ENCODE data around the gene SNRPA.
"Not testable (repeated sequence)": the region's sequence is repeated elsewhere in the genome, so short reads cannot be mapped to it uniquely, and the experiment has no call there.

The SNRPA gene

DNA sequence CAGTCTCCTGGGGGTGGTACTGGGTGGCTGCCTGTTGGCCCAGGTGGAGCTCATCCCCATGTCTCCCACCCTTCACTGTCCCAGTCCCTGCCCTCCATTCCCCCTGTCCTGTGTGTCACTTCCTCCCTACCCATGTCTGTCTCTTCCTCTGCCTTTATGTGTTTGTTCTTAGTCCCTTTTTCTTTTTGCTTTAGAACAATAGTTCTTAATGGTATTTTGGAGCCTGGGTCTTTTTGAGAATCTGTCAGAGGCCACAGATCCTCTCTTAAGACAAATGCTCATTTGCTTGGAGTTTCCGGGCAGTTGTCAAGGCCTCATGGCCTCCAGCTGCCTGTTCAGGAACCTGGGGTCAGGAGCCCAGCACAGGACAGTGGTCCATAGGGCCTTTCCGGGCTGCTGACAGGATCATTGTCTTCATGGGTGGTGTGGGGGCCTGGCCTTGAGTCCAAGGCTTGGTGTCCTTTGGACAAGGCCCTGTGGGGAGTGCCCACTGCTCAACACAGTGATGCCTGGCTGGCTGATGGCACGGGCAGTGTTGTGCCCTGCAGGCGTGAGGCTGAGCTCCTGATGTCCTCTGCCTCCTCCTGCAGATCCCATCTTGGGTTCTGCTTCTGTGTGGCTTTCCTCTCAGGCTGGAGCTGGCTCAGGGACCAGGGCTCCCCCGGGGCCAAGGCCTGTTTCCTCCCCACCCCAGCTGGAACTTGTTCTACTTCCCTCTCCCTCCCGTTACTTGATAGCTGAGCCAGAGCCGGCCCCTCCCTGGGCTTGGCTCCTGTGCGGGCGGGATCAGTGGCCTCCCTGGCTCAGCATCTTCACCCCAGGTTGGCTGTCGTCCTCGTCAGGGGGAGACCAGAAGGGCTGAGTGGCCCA, 51.5 kb downstream of the SNRPA start:
- no peak for DNase-seq

DNA sequence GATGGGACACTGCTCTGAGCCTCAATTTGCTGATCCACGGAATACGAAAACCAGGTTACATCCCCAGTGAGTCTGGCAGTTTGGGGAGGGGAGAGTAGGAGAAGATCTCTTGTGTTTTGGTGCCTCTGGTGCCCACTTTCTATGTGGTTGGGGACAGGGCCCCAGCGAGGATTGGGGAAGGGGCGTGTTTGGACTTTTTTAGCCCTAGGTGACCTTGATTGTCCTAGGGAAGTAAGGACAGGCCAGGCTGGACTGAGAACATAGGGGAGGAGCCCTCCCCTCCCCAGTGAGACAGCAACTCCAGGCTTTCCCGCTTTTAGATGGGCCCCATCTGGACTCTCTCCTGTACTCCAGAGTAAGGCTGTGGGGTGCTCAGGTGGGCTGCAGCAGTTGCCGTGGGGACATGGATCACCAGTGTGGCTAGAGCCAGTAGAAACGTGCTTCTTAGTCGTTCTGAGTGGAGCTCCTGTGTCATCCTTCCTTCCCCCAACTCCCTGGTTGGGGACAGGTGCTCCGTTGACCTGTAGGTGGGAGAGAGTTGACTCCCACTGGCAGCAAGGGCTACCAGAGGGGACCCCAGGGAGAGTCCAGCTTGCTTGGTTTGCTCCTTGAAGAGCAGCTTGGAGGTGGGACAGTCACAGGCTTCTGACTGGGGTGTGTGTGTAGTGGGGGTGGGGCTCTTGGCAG, 52.3 kb downstream of the SNRPA start:
- no peak for DNase-seq

DNA sequence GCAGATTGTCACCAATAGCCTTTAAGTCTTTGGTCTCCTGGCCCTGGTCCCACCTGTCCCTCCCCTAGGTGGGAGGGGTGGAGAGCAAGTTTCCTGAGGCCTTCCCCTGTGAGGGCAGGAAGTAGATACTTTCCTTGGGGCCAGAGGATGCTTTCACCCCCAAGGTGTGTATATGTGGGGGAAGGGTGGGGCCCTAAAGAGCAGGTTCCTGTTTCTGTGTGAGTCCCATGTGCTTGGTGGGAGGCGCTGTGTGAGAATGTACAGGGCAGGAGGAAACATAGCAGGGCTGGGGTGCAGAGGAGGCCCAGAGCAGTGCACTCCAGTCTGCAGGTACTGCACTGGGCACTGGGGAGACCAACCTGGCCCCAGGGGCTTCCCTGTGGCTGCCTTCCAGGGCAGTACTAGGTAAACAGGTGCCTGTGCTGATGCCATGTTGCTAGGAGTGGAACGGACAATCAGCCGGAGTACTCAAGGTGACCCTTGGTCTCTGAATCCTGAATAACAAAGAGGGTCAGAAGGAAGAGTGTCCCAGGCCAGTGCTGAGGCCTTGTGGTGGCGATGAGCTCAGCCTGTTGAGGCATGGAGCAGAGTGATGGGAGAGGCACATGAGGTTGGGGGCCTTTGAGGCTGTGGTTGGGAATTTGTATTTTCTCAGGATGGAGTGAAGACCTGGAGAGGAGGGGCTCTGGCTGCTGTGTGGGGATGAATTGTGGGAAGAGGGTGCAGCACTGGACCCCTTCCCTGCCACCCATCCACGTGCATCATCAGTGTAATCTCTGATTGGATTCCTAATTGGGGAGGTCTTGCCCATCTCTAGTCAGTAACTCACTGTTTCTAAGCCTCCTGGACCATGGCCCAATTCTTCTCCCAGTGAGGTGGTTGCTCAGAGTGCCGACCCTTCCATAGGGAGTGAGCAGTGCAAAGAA, 53.1 kb downstream of the SNRPA start:
- peak; percentile 61 for DNase-seq

DNA sequence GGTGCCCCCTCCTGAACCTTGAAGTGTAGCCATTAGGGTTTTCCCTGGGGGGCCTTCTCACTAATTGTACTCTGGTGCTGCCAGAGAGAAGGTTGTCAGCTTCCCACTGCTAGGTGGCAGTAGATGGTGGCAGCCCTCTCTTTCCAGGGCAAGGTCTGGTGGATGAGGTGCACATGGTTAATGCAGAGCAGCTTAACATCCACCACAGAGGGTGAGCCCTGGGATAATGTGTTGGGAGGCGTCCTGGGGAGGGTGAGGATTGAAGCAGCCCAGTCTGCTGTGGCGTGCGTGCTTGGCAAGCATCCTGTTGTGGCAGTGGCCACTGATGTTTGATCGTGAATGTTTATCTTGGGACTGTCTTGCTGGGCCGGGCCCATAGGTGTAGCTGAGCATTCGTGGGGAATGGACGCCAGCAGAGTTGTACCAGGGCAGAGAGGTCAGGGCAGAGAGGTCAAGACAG, 53.8 kb downstream of the SNRPA start:
- DNase-seq = no peak

DNA sequence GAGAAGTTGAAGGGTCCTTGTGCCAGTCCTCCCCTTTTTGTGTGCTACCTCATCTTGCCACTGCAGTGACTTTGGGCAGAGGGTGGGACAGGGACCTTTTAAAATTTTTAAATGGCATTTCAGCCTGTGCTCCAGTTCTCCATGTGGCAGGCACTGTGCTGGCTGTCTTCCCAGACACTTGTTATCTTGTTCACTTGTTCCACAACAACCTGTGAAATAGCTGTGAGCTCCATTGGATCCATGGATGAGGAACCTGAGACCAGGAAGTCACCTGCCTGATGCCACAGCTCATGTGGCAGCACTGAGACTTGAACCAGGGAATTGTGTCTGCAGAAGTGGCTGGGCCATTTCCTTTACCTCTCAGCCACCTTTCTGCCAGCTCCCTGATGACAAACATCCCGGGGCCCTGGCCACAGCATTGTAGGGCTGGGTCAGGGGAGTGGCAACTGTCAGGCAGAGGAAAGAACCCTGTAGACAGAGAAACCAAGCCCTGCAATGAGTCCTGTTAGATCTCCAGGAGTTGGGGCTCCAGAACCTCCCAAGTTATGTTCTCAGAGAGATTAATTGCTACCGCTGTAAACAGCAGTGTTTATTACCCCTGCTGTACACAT, 54.4 kb downstream of the SNRPA start:
- no peak for DNase-seq

DNA sequence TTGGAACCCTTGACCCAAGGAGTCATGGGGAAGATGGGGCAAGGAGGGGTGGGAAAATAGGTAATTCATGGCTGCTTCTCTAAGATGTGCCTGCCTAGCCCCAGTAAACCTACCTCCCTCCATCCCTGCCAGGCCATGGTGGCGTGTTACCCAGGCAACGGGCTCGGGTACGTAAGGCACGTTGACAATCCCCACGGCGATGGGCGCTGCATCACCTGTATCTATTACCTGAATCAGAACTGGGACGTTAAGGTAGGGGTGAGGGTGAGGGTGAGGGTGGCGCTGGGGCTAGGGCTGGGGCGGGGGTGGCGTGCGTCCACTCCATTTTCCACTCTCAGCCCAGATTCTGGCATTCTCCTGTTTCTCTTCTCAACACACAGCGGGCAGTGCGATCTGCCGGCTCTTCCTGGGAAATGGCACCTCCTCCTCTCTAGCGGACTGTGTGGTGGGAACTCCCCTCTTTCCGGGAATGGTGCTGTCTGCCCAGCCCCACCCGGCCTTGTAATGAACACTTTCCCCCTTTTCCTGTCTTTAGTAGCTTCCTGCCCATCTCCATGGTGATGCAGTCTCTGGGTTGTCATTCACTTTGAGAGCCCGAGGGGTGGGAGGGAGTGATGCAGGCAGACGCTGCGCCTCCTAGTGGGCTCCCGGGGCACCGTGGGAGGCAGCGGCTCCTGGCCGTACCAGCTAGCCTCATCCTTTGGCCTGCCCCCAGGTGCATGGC, 55.6 kb downstream of the SNRPA start:
- peak; percentile 77 for DNase-seq

DNA sequence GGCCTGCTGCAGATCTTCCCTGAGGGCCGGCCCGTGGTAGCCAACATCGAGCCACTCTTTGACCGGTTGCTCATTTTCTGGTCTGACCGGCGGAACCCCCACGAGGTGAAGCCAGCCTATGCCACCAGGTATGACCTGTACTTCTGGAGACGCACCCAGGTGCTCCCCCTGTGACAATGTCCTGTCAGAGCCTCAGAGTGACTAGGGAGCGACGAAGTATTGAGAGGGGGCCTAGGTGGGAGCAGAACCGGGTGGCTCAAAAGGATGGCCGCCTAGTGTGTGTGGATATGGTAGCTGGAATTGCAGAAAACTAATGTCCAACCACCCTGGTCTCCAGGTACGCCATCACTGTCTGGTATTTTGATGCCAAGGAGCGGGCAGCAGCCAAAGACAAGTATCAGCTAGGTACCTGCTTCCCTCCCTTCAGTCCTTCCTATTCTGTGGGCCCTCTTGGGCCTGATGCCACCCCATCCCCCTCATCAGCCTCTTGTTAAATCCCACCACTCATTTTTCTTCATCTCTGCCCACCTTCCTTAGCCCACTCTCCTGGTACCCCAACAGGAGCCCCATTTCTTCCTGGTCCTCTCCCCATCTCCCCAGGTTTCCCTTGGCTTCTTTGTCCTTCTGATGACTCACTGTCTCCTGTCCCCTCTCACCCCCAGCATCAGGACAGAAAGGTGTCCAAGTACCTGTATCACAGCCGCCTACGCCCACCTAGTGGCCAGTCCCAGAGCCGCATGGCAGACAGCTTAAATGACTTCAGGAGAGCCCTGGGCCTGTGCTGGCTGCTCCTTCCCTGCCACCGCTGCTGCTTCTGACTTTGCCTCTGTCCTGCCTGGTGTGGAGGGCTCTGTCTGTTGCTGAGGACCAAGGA, 56.4 kb downstream of the SNRPA start:
- no peak for DNase-seq

DNA sequence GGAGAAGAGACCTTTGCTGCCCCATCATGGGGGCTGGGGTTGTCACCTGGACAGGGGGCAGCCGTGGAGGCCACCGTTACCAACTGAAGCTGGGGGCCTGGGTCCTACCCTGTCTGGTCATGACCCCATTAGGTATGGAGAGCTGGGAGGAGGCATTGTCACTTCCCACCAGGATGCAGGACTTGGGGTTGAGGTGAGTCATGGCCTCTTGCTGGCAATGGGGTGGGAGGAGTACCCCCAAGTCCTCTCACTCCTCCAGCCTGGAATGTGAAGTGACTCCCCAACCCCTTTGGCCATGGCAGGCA, 57.0 kb downstream of the SNRPA start:
- DNase-seq = no peak

DNA sequence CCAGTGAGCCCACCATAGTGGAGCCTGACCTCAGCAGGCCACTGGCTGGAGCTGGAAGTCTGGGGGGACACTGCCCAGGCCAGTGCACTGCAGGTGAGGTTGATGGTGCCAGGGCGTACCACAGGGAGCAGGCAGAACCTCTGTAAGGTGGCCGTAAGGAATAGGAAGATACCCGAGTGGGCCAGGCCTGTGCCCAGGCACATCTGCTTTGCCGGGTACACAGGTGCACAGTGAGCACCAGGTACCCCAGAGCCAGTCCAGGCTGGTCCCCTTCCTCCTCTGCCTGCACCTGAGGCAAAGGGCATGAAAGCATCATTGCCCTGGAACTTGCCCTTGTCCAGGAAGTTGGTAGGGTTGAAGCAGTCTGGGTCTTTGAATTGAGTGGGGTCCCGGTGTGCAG, 57.5 kb downstream of the SNRPA start:
- DNase-seq = no peak

DNA sequence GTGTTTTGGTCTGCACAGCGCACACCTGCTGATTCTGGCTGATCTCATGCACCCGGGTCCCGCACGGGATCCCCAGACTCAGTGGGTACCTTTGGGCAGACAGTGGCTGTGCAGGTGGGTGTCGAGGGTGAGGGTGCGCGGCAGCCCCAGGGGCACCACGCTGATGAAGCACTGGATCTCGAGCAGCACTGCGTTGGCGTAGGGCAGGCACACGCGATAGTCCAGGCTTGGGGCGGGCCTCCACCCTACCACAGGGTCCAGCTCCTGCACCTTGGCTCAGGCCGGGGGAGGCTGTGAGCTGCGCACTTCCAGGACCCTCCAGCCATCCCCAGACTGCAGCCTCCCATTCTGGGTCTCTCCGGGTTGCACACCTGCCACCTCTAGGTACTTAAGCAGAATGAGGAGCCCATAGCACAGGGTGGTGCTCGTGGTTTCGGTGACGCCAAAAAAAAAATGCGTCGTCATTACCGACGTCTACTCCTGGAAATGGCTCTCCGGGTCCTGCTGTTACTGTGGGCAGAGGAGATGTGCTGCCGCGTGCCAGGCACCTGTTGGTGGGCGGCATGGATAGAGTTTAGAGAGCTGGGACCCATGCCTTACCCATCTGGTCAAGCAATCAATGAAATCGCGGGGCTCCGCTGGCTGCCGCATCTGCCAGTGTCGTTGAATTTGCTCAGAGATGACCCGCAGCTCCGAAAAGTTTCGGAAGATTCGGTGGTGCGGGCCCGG, 58.5 kb downstream of the SNRPA start:
- DNase-seq = no peak

DNA sequence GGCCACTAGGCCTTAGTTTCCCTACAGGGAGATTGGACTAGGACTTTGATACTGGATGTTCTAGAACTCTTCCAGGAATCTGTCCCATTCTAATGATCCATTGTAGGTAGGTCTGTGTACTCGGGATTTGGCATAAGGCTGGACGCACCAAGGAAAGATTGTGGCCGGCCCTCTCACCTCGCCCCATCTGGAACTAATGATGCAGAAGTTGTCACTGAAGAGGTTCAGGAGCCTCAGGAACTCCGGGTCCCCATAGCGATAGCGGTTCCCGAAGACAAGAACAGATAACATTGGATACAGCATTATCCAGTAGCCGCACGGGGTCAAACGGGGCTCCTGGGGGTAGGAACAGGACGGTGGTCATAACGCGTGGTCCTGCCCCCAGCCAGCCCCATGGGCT, 59.2 kb downstream of the SNRPA start:
- no peak for DNase-seq

DNA sequence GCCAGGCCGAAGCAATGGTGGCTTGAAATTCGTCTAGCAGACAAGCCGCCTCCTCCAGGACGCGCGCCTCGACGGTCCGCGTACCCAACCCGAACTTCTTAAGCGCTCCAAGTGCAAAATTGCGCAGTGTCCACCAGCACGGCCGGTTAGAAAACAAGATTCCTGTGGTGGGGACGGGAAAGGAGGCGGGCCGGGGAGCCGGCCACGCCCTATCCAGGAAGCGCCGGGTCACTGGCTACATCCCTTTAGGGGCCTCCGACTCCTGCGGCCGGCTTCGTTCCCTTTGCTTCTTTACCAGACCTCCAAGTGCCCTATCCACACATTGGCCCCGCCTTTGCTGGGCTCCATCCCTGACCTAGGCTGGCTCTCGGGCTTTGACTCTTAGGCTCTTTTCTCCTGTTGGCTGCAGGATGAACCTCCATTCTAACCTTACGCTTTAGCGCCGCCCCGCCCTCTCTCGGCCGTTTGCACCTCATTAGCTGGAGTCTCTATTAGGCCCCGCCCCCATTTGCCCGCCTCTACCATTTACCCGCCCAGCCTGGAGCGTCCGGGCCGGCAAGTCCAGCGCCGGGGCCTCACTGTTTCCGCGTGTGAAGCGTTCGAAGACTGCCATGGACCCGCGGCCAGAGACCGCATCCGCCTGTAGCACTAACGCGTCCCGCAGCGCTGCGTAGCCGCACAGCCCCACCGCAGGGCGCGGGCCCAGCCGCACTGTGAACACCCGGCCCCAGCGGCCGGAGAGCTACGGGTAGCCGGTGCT, 59.8 kb downstream of the SNRPA start:
- DNase-seq = peak; percentile 65

DNA sequence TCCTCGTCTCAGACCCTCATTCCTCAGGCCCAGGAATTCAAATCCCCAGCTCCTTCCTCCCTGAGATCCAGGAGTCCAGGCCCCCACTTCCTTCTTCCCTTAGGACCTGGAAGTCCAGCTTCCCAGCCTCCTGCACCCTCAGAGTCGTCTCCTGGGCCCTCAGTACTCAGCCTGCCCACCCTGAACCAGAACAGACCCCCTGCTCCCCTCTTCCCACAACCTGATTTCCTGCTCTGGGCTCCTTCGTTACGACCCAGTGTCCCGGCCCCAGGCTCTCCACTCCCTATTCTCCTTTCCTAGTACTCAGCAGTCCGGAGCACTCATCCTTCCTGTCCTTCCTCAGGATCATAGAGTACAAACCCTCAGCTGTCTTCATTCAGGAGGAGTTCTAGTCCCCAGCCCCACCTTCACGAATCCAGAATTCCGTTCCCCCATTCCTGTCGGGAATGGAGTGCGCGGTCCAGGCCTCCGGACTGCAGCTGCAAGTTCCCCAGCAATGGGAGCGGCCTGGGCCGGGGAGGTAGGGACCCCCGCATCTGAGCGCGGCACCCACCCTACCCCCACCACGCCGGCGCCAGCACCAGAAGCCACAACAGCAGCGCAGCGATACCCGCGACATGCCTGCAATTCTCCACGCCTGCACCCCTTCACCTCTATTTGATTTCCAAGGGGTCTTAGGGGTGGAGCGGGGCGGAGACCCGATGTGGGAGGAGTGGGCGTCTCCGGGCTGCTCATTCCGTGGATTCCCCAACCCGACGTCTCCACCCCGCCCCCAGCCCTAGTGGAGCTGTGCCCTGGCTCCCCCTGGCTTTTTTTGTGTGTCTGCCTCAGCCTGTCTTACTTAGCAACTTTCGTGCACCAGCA, 60.7 kb downstream of the SNRPA start:
- DNase-seq = no peak

DNA sequence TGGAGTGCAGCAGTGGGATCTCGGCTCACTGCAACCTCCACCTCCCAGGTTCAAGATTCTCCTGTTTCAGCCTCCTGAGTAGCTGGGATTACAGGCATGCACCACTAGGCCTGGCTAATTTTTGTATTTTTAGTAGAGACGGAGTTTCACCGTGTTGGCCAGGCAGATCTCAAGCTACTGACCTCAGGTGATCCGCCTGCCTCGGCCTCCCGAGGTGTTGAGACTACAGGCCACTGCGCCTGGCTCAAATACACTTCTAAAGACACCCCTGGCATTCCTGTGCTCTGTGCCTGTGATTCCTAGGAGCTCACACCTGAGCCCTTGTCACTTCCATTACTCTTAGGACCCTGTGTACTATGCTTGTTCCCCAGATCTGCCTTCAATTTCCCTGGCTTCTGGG, 61.6 kb downstream of the SNRPA start:
- not testable (repeated sequence) for DNase-seq

DNA sequence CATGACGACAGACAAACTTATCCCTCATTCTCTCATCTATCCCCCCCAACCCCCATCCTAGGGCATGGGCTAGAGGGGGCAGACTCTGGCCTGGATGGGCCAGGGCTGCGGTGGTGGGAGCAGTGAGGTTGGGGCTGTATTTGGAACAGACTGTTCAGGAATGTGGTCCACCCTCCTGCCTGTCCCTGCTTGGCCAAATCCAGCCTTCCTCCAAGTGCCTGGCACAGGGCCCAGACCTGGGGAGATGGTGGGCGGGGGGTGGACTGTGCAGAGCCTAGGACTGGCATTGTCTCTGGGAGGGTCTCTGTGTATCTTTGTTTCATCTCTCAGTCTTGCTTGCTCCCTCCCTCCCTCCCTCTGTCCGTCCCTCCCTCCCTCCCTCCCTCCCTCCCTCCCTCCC, 62.2 kb downstream of the SNRPA start:
- no peak for DNase-seq
